ENCODE results near the gene NRXN3. TPM values are rescaled to one million over a fixed set of nuclear protein-coding genes. Genes with fewer than 3 reads are reported as not detected.

The NRXN3 gene
- total and polyA plus RNA-seq, 2 of the 13 experiments (the other 11 are each of a cell fraction or from before 2014, with no cell fraction given), result 0.03 TPM; not detected in 1

DNA sequence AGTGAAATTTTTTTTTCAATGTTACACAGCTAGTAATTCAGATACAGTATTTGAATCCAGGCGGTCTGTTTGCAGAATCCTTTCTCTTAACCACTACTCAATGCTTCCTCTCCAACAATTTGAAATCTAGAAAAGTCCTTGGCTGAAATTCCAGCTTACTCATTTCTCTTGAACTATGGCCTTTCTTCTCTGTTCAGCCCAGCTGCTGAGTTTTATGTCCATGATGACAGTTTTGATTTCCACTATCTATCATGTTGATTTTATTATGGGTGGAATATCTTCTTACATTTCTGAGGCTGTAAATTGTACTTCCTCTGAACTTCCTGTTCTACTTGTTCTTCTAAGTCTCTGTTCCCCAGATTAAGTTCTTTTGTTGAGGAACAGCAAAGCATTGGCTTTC is 1725.8 kb downstream of the NRXN3 start:
- Histone ChIP-seq H3K79me2 (ENCODE audit: insufficient read depth, low read length) (no peaks in the 10 kb centered on the region), H3K9ac (ENCODE audit: insufficient read depth, low read depth, low read length) (no peak overlapping the region), H3K4me1 (ENCODE audit: insufficient read depth, low read length) (no peaks in the 10 kb centered on the region), H3K27ac (ENCODE audit: extremely low read length, insufficient read depth, low read length) (no peak overlapping the region), H4K20me1 (ENCODE audit: insufficient read depth, low read length) (no peaks in the 10 kb centered on the region), H3K4me3 (replicated peaks in 1 of 3; ENCODE audit: insufficient read depth in 1 of 3, low read depth in 2 of 3, low read length in 3 of 3) (no peak overlapping the region), H3K9me3 (ENCODE audit: low read length) (peaks cover 25% of the 10 kb centered on the region; the same call in 1 of the 2 replicates), H2AFZ (ENCODE audit: low read length) (no peak overlapping the region), H3K36me3 (replicated peaks in 1 of 2; ENCODE audit: control insufficient read depth in 1 of 2, insufficient read depth in 2 of 2, low read length in 2 of 2) (no peaks in the 10 kb centered on the region), H3K4me2 (ENCODE audit: low read depth, low read length) (no peak overlapping the region), H3K27me3 (ENCODE audit: control insufficient read depth in 1 of 2, insufficient read depth in 2 of 2, low read length in 2 of 2) (no peaks in the 10 kb centered on the region; a peak in 1 of 5 replicates)
- DNase-seq (ENCODE audit: low spot score) (no peak), FAIRE-seq (no peak), ATAC-seq (no peak)
- POLR2A ChIA-PET, result no interaction called here
- intact Hi-C loops (cut with micrococcal nuclease; ENCODE audit: unreplicated experiment), result no loop called here
- TF ChIP-seq, protein P1, sequence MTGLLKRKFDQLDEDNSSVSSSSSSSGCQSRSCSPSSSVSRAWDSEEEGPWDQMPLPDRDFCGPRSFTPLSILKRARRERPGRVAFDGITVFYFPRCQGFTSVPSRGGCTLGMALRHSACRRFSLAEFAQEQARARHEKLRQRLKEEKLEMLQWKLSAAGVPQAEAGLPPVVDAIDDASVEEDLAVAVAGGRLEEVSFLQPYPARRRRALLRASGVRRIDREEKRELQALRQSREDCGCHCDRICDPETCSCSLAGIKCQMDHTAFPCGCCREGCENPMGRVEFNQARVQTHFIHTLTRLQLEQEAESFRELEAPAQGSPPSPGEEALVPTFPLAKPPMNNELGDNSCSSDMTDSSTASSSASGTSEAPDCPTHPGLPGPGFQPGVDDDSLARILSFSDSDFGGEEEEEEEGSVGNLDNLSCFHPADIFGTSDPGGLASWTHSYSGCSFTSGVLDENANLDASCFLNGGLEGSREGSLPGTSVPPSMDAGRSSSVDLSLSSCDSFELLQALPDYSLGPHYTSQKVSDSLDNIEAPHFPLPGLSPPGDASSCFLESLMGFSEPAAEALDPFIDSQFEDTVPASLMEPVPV (CRISPR knock-in tag; IDR thresholded peaks at IDR 0.05), result no peak
- TF ChIP-seq ZFP37 (CRISPR knock-in tag; IDR thresholded peaks at IDR 0.05; ENCODE audit: borderline replicate concordance) (no peak), BRD4 (CRISPR knock-in tag; IDR thresholded peaks at IDR 0.05) (no peak), POLR2AphosphoS2 (IDR thresholded peaks at IDR 0.05; ENCODE audit: low read depth, low read length) (no peak), RNF2 (conservative IDR thresholded peaks at IDR 0.05; ENCODE audit: low read depth) (no peak), ZNF484 (CRISPR knock-in tag; IDR thresholded peaks at IDR 0.05; ENCODE audit: borderline replicate concordance, low read depth) (no peak), ZNF20 (CRISPR knock-in tag; IDR thresholded peaks at IDR 0.05) (no peak), ZNF468 (CRISPR knock-in tag; IDR thresholded peaks at IDR 0.05) (no peak), SIX1 (CRISPR knock-in tag; IDR thresholded peaks at IDR 0.05; ENCODE audit: borderline replicate concordance) (no peak), ZNF451 (CRISPR knock-in tag; IDR thresholded peaks at IDR 0.05) (no peak), PHF21A (CRISPR knock-in tag; IDR thresholded peaks at IDR 0.05) (no peak), ZNF792 (CRISPR knock-in tag; IDR thresholded peaks at IDR 0.05) (no peak), PLRG1 (conservative IDR thresholded peaks at IDR 0.05) (no peak)
- no TSS peak for BruUV-seq (replicated peaks)
- WGBS (ENCODE audit: low lambda C conversion rate), result 5% methylated on average over 1 of the region's 1 CpG
- in situ Hi-C loops (cut with HindIII; ENCODE audit: extremely low pct_ligation_motif_present, low pct_unique_long_range_greater_than_20kb), result no loop called here
- CTCF ChIA-PET (ENCODE audit: low intra/inter-chr PET ratio, low total read pairs), result no interaction called here

Data from HepG2 (cell line).